GM10248 (cell line): ENCODE data around the gene SDC1.

Source experiments
- CTCF ChIA-PET: fragments of 300-600 bp; sonication (Branson Sonifier 250); formaldehyde crosslinking; extraction: SDS; loops from one replicate; lab custom pipeline; 2021; ENCODE audit warnings: antibody characterized with exemption; lab: Yijun Ruan, JAX
- POLR2A ChIA-PET: fragments of 350-650 bp; sonication (Branson Sonifier 250); formaldehyde crosslinking; extraction: SDS; loops from one replicate; lab custom pipeline; 2020; ENCODE audit warnings: antibody characterized with exemption; lab: Yijun Ruan, JAX
- DNase-seq: peaks from one replicate; pipeline ENCODE4 v3.0.0; 2012; ENCODE audit errors: extremely low spot score
- CTCF ChIP-seq: IDR thresholded peaks from 2 replicates; pipeline ENCODE4 v1.5.1; 2012; ENCODE audit warnings: mild to moderate bottlenecking, low read depth; ENCODE audit errors: extremely low read depth, missing control alignments, control extremely low read depth

The SDC1 gene

GRCh38 chr2:20181761-20182160 is 43.2 kb downstream of the SDC1 start:
- POLR2A ChIA-PET, result no interaction called here
- DNase-seq, result no peak
- TF ChIP-seq CTCF, result no peak
- CTCF ChIA-PET, result interaction anchor here (1.0 kb wide), 1 partner anchor 47 kb away, joined by 4 read pairs; no protein-coding TSS in a partner anchor

GRCh38 chr2:20180676-20181648 is 44.0 kb downstream of the SDC1 start:
- CTCF ChIA-PET, result interaction anchor here (1.0 kb wide), 1 partner anchor 46 kb away, joined by 4 read pairs; no protein-coding TSS in a partner anchor
- POLR2A ChIA-PET, result no interaction called here
- DNase-seq, result no peak
- TF ChIP-seq CTCF, result no peak

- ChIA-PET CTCF (interaction anchor here (0.7 to 1.4 kb wide), 4 partner anchors 9 to 85 kb away, joined by 3 to 4 read pairs (median 3); no protein-coding TSS in a partner anchor), POLR2A (no interaction called here)
- no peak for DNase-seq
- no peak for TF ChIP-seq CTCF
These were observed 45.0 kb downstream of the SDC1 start for GRCh38 chr2:20179755-20180594.

- CTCF ChIA-PET, result interaction anchor here (0.7 to 1.4 kb wide), 4 partner anchors 8 to 85 kb away, joined by 3 to 4 read pairs (median 3); no protein-coding TSS in a partner anchor
- TF ChIP-seq CTCF, result no peak
- DNase-seq, result no peak
- POLR2A ChIA-PET, result no interaction called here
These were observed 45.5 kb downstream of the SDC1 start for GRCh38 chr2:20179466-20179754.

- no peak for TF ChIP-seq CTCF
- POLR2A ChIA-PET, result no interaction called here
- DNase-seq, result no peak
- CTCF ChIA-PET, result interaction anchor here (0.7 to 1.4 kb wide), 8 partner anchors 7 to 119 kb away, joined by 3 to 4 read pairs (median 3); no protein-coding TSS in a partner anchor
These were observed 46.1 kb downstream of the SDC1 start for GRCh38 chr2:20178666-20179465.
